IgD-negative memory B cell (primary cell): ENCODE data around the gene TNFRSF6B. TPM values are rescaled to one million over a fixed set of nuclear protein-coding genes. Genes with fewer than 3 reads are reported as not detected.
"Not testable (repeated sequence)": the region's sequence is repeated elsewhere in the genome, so short reads cannot be mapped to it uniquely, and the experiment has no call there.

Experiments
- H3K27ac Mint-ChIP-seq, 3 donors: one replicate each; pipeline ENCODE4 v1.8.0; 2020 to 2022; ENCODE audit warnings: mild to moderate bottlenecking in 3 of 3, mixed read lengths in 3 of 3, moderate library complexity in 1 of 3
- H3K27me3 Mint-ChIP-seq: one replicate; pipeline ENCODE4 v1.8.0; 2021; ENCODE audit warnings: mixed read lengths
- H3K36me3 Mint-ChIP-seq: one replicate; pipeline ENCODE4 v1.8.0; 2020; ENCODE audit warnings: mild to moderate bottlenecking, mixed read lengths
- H3K4me1 Mint-ChIP-seq, 3 donors: one replicate each; pipeline ENCODE4 v1.8.0; 2020 to 2022; ENCODE audit warnings: mixed read lengths in 3 of 3, mild to moderate bottlenecking in 1 of 3
- H3K4me3 Mint-ChIP-seq, 4 donors: one replicate each; pipeline ENCODE4 v1.8.0; 2020 to 2022; ENCODE audit warnings: mild to moderate bottlenecking in 4 of 4, mixed read lengths in 4 of 4, moderate library complexity in 3 of 4
- H3K9me3 Mint-ChIP-seq, 3 donors: one replicate each; pipeline ENCODE4 v1.8.0; 2020 to 2021; ENCODE audit warnings: mixed read lengths in 3 of 3, mild to moderate bottlenecking in 1 of 3
- polyA plus RNA-seq: library from polyadenylated mRNA; unstranded; fragments of 300-500 nt; fragmentation: Illumina TruSeq; gene quantifications from one replicate; pipeline ENCODE4 v1.2.3, GENCODE V29; 2021

Gene TNFRSF6B
- polyA plus RNA-seq, 1 donor from 2014 or later, result not detected

- H3K27ac Mint-ChIP-seq, result peak overlapping the region in 2 of 3 donors; percentile 93 to 97
- H3K9me3 Mint-ChIP-seq, result no peaks in the 10 kb centered on the region
- peak overlapping the region; percentile 95 to 98 (median 97) for H3K4me3 Mint-ChIP-seq
- H3K27me3 Mint-ChIP-seq, result peaks cover 3% of the 10 kb centered on the region
- peaks cover 8 to 19% (median 9%) of the 10 kb centered on the region in 3 donors for H3K4me1 Mint-ChIP-seq
- peaks cover 3% of the 10 kb centered on the region for H3K36me3 Mint-ChIP-seq
These were observed 37.7 kb upstream of the TNFRSF6B start for GRCh38 chr20:63658749-63659187.

GRCh38 chr20:63659370-63659769 is 37.1 kb upstream of the TNFRSF6B start:
- H3K27me3 Mint-ChIP-seq, result no peaks in the 10 kb centered on the region
- H3K9me3 Mint-ChIP-seq, result no peaks in the 10 kb centered on the region
- H3K27ac Mint-ChIP-seq, result peak overlapping the region in 1 of 3 donors; percentile 31

GRCh38 chr20:63660174-63660573 is 36.3 kb upstream of the TNFRSF6B start:
- Mint-ChIP-seq H3K4me3 (peak overlapping the region in 3 of 4 donors; percentile 52 to 97 (median 74)), H3K4me1 (peaks cover 5 to 15% (median 9%) of the 10 kb centered on the region in 3 donors)
- not testable (repeated sequence) for H3K36me3 Mint-ChIP-seq, H3K9me3 Mint-ChIP-seq, H3K27ac Mint-ChIP-seq, H3K27me3 Mint-ChIP-seq

More at GRCh38 chr20:63659370-63659769, 37.1 kb upstream of the TNFRSF6B start:
- peaks cover 3% of the 10 kb centered on the region for H3K36me3 Mint-ChIP-seq
- peak overlapping the region; percentile 95 to 98 (median 97) for H3K4me3 Mint-ChIP-seq
- H3K4me1 Mint-ChIP-seq, result peaks cover 5 to 15% (median 9%) of the 10 kb centered on the region in 3 donors

DNA sequence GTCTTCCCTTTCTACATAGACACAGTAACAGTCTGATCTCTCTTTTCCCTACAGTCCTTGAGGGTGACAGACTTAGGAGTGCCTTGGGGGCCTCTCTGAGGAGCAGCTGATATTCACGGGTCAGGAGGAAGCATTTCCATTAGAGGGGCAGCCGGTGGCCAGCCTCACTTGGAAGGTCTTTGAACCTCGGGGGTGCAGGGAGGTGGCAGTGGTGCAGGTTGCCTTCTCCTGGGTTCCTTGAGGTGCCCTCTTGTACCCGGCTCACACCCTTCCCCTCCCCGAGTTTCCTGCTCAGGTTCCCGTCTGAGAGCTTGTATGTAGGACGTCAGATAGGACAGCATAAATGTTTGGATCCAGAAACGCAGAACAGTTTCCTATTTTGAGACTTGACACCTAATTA is 35.8 kb upstream of the TNFRSF6B start:
- Mint-ChIP-seq H3K27ac (no peak overlapping the region), H3K4me1 (peaks cover 5 to 15% (median 9%) of the 10 kb centered on the region in 3 donors), H3K27me3 (no peaks in the 10 kb centered on the region), H3K4me3 (peak overlapping the region in 3 of 4 donors; percentile 33 to 54 (median 37)), H3K9me3 (no peaks in the 10 kb centered on the region), H3K36me3 (peaks cover 3% of the 10 kb centered on the region)

- peaks cover 3% of the 10 kb centered on the region for H3K36me3 Mint-ChIP-seq
- H3K27me3 Mint-ChIP-seq, result no peaks in the 10 kb centered on the region
- peak overlapping the region in 1 of 4 donors; percentile 54 for H3K4me3 Mint-ChIP-seq
- no peak overlapping the region for H3K27ac Mint-ChIP-seq
- no peaks in the 10 kb centered on the region for H3K9me3 Mint-ChIP-seq
- peaks cover 5 to 15% (median 9%) of the 10 kb centered on the region in 3 donors for H3K4me1 Mint-ChIP-seq
These were observed 35.3 kb upstream of the TNFRSF6B start for GRCh38 chr20:63661108-63661507.

DNA sequence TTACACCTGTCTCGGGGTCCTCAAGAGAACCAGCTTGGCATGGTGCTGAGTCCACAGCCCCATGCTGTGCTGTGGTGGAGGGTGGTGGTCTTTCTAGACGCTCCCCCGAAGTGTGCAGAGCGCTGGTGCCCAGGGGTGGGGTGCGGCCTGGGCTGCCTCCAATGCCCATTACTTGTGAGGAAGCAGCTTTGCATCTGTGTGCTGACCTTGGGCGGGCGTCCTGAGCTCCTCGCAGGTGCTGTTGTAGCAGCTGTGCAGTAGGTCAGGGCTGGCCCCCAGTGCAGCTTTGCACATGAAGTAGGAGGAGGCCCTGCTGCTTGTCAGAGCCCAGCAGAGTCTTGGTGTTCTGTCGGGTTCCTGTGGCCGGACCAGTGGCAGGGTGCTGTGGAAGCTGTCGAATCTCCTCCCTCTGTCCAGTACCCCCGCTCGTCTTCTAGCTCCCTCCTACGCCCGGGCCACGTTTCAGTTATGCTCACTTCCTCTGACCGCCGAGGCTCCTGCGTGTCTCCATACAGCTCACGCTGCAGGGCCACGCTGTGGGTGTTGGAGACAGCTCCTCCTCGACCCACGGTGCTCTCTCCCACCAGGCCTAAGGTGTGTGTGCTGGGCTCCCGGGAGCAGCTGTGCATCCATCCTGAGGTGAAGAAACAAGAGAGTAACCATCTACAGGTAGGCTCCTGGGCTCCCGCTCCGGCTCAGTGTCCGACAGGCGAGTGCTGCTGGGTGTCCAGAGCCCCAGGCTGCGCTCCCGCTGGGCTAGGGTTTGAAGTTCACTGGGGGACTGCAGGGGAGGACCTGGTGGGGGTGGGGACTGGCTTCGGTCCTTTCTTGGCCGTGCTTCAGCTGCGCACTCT is 34.3 kb upstream of the TNFRSF6B start:
- Mint-ChIP-seq H3K4me3 (peak overlapping the region in 1 of 4 donors; percentile 72), H3K27ac (peak overlapping the region in 1 of 3 donors; percentile 77), H3K9me3 (no peaks in the 10 kb centered on the region), H3K4me1 (peaks cover 5 to 15% (median 9%) of the 10 kb centered on the region in 3 donors), H3K27me3 (no peaks in the 10 kb centered on the region), H3K36me3 (peaks cover 3% of the 10 kb centered on the region)

GRCh38 chr20:63662813-63663189 is 33.7 kb upstream of the TNFRSF6B start:
- H3K4me1 Mint-ChIP-seq, result peaks cover 5 to 14% (median 9%) of the 10 kb centered on the region in 3 donors
- H3K27ac Mint-ChIP-seq, result peak overlapping the region in 1 of 3 donors; percentile 77
- no peak overlapping the region for H3K4me3 Mint-ChIP-seq
- H3K36me3 Mint-ChIP-seq, result peaks cover 3% of the 10 kb centered on the region
- no peaks in the 10 kb centered on the region for H3K9me3 Mint-ChIP-seq
- H3K27me3 Mint-ChIP-seq, result no peaks in the 10 kb centered on the region

- H3K4me1 Mint-ChIP-seq, result peaks cover 2 to 10% (median 4%) of the 10 kb centered on the region in 3 donors
- no peaks in the 10 kb centered on the region for H3K27me3 Mint-ChIP-seq
- H3K9me3 Mint-ChIP-seq, result no peaks in the 10 kb centered on the region
- no peak overlapping the region for H3K4me3 Mint-ChIP-seq
- peaks cover 5% of the 10 kb centered on the region for H3K36me3 Mint-ChIP-seq
- no peak overlapping the region for H3K27ac Mint-ChIP-seq
These were observed 33.0 kb upstream of the TNFRSF6B start for GRCh38 chr20:63663332-63664066.

DNA sequence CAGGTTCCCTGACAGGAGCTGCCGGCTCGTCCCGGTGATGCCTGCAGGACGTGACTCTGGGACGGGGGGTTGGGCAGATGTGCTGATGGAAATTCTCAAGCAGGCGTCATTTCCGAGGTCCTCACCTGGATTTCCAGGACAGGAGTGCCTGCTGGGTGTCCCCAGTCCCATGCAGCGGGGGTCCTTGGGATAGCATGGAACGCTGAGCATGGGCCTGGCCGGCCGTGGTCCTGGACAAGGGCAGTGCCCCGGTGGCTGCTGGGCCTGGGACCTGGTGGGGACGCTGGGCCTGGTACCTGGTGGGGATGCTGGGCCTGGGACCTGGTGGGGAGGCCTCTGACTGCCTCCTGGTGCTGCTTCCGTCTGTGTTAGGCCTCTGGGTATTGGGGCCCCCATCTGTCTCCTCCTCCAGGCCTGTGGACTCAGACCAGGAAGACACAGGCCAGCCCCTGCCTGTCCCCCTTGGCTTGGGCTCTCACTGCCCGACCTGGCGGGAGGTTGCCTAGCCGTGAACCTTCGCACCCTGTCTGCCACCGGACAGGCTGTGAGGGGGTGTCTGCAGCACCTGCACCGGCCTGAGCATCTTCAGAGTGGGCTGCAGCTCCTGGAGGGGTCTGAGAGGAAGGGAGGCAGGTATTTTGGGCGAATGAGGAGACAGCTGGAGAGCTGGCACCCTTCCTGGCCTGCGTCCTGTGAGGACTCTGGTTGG is 32.2 kb upstream of the TNFRSF6B start:
- Mint-ChIP-seq H3K36me3 (peaks cover 4% of the 10 kb centered on the region), H3K27ac (no peak overlapping the region), H3K4me1 (peaks cover 0 to 5% (median 3%) of the 10 kb centered on the region in 3 donors), H3K4me3 (no peak overlapping the region), H3K9me3 (no peaks in the 10 kb centered on the region), H3K27me3 (no peaks in the 10 kb centered on the region)

- H3K27ac Mint-ChIP-seq, result no peak overlapping the region
- peaks cover 0 to 3% (median 0%) of the 10 kb centered on the region in 3 donors for H3K4me1 Mint-ChIP-seq
- no peaks in the 10 kb centered on the region for H3K27me3 Mint-ChIP-seq
- no peaks in the 10 kb centered on the region for H3K9me3 Mint-ChIP-seq
- peak overlapping the region in 1 of 4 donors; percentile 52 for H3K4me3 Mint-ChIP-seq
- peaks cover 4% of the 10 kb centered on the region for H3K36me3 Mint-ChIP-seq
These were observed 31.4 kb upstream of the TNFRSF6B start for GRCh38 chr20:63664861-63665594.

DNA sequence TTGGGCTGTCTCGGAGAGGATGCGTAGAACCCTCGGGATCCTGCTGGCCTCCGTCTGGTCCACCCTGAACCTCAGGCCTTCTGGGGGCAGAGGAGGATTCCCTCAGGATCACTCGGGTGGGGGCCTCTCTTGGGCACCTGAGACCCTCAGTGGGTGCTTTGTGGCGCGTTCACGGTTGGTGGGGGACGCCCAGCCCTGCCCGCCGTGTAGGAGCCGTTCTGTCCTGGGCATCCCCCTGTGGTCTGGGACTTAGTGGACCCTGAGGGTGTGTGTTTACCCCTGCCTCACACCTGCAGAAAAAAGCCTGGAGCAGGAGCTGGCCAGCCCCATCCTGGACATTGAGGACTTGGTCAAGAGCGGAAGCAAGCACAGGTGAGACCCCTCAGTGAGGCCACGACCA is 30.7 kb upstream of the TNFRSF6B start:
- peaks cover 0 to 3% (median 0%) of the 10 kb centered on the region in 3 donors for H3K4me1 Mint-ChIP-seq
- H3K9me3 Mint-ChIP-seq, result no peaks in the 10 kb centered on the region
- H3K27ac Mint-ChIP-seq, result no peak overlapping the region
- H3K36me3 Mint-ChIP-seq, result peaks cover 4% of the 10 kb centered on the region
- no peak overlapping the region for H3K4me3 Mint-ChIP-seq
- H3K27me3 Mint-ChIP-seq, result no peaks in the 10 kb centered on the region

- no peak overlapping the region for H3K4me3 Mint-ChIP-seq
- peaks cover 0 to 3% (median 0%) of the 10 kb centered on the region in 3 donors for H3K4me1 Mint-ChIP-seq
- H3K27me3 Mint-ChIP-seq, result no peaks in the 10 kb centered on the region
- peaks cover 5% of the 10 kb centered on the region for H3K36me3 Mint-ChIP-seq
- H3K27ac Mint-ChIP-seq, result no peak overlapping the region
- H3K9me3 Mint-ChIP-seq, result no peaks in the 10 kb centered on the region
These were observed 28.6 kb upstream of the TNFRSF6B start for GRCh38 chr20:63667858-63668257.

DNA sequence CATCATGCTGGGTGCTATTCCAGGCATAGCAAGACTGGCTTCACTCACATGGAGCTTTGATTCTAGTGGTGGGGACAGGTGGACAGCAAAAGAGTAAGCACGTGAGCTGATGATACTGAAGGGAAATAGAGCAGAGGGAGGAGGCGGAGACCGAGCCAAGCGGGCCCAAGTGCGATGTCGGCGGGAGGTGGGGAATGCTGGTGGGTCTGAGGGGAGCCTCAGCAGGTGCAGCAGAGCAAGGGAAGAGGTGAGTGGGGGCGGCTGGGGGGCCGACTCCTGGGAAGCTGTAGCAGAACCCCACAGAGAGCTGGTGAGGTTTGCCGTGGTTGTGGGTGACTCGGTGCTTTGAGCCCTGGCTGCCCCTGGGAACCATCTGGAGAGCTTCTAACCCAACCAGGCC is 28.1 kb upstream of the TNFRSF6B start:
- H3K36me3 Mint-ChIP-seq, result peaks cover 5% of the 10 kb centered on the region
- H3K27ac Mint-ChIP-seq, result no peak overlapping the region

GRCh38 chr20:63671695-63672094 is 24.8 kb upstream of the TNFRSF6B start:
- H3K4me3 Mint-ChIP-seq, H3K27ac Mint-ChIP-seq, H3K27me3 Mint-ChIP-seq, H3K9me3 Mint-ChIP-seq, H3K36me3 Mint-ChIP-seq, H3K4me1 Mint-ChIP-seq: not testable (repeated sequence)

More for the DNA sequence above, 28.1 kb upstream of the TNFRSF6B start:
- H3K9me3 Mint-ChIP-seq, result no peaks in the 10 kb centered on the region
- peaks cover 0 to 3% (median 0%) of the 10 kb centered on the region in 3 donors for H3K4me1 Mint-ChIP-seq
- H3K27me3 Mint-ChIP-seq, result no peaks in the 10 kb centered on the region
- H3K4me3 Mint-ChIP-seq, result no peak overlapping the region
